ENCODE measurements around the gene CST8.

CST8 gene

DNA sequence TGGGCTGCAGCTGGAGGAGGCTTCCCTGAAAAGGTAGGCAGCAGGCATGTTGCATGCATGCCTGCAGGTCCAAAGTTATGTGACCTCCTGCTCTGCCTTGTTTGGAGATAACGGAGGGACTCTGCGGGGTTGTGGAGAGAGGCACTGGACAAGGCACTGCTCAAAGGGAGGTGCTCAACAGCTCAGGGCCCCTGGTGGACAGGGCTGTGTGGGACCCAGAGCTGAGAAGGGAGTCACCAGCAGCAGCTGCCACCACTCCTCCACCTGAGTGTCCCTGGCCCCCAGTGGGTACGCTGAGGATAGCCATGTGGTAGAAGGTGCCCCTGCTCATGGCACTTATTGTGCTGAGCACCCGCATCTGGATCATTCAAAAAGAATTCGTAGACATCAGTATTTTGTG, 15.5 kb upstream of the CST8 start:
- no peak for DNase-seq

DNA sequence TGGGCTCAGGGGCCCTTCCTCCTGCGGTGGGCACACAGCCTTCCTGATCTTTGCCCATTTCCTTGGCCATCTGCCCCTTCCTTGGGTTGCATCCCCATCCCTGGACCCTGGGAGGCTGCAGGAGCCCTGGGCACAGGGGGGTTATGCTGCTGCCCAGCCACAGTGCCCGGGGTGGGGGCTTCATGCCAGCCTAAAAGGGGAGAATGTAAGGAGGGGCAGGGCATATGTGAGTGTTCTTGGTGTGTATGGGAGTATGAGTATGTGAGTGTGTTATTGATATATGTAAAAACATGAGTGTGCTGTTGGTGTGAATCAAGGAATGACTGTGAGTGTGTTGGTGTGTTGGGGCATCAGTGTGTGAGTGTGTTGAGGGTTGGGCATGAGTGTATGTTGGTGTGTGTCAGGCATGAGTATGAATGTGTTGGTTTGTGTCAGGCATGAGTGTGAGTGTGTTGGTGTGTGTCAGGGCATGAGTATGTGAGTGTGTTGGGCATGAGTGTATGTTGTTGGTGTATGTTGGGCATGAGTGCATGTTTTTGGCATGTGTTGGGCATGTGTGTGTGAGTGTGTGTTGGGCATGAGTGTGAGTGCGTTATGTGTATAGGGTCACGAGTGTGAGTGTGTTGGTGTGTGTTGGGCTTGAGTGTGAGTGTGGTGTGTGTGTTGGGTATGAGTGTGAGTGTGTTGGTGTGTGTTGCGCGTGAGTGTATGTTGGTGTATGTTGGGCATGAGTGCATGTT, 14.7 kb upstream of the CST8 start:
- DNase-seq, result no peak

DNA sequence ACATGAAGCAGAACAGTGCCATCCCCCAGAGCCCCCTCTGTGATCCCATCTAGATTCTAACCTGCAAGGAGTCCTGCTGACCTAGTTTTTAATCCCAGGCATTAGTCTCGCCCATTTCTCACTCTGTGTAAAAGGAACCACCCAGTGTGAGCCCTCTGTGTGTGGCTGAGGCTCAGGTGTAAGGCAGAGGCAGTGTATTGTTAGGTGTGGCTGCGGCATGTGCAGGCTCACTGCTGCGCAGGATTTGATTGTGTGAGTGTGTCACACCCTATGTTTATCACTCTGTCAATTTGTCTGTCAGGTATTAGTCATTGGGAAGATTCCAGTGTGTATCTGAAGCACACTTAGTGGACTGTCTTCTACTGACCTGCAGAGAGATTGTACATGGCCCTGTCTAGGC, 13.7 kb upstream of the CST8 start:
- DNase-seq, result no peak

DNA sequence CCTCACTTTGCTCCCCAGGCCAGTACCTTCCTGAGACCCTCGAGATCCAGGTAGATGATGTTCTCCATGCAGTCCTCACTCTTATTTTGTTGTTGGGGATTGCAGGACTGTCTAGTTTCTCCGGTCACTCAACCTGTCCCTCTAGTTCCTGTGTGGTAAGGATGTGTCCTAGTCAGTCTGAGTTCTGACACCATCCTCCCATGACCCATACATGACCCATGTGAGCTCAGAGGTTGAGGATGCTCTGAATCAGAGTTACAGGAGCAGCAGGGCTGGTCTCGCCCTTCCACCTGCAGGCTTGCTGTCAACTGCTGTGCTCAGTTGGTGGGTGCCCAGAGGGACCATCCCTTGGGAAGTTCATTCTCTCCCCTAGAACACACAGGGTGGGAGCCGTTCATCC, 11.9 kb upstream of the CST8 start:
- DNase-seq, result no peak

DNA sequence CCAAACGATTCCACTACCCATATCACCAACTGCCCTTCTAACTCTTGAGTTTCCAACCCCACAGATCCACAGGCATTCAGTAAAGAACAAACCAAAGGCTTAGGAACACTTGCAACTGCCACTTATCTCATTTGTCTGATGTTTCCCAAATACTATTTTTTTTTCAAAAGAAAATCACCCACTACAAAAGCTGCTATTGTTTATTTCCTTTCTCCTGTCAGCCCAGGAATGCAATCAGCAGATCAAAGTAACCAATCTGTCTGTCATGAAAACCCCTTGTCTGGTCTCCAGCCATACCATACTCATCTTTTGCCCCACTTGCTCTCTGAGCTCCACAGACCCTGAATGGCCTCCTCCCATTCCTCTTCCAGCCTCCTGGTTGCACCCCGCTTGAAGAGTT, 8.8 kb upstream of the CST8 start:
- no peak for DNase-seq

DNA sequence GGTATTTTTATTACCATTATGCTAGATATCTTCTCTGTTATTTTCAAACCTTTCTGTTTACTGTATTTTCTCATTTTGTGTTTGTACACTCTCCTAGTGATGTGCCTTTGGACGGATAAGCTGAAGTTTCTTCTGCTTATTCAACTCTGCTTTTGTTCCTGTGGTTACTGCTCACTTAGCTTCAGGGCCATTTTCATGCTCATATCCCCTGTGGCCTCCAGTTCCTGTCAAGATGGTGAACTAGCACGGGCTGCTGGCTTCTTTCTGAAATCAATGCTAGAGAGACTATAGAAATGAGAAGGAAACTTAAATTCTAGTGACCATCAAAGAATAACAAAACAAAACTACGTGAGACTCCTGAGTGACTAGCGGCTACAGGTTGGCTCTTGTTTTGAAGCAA, 6.8 kb upstream of the CST8 start:
- no peak for DNase-seq

DNA sequence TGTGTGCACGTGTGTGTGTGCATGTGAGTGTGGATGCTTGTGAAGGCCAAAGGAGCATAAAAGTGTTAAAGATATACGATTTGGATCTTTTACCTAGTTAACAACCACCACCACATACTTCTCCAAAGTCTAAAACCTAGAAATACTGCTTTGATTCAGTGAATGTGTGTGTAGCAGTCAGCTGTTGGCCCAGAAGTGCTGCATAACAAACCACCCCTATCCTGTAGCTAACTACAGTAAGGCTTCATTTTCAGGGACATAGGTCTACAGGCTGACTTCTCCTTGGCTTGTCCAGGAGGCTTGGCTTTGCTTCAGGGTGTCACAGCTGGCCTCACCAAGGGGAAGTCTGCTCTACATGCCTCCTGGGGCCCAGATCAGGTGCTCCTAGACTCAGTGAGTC, 2.4 kb upstream of the CST8 start:
- no peak for DNase-seq

DNA sequence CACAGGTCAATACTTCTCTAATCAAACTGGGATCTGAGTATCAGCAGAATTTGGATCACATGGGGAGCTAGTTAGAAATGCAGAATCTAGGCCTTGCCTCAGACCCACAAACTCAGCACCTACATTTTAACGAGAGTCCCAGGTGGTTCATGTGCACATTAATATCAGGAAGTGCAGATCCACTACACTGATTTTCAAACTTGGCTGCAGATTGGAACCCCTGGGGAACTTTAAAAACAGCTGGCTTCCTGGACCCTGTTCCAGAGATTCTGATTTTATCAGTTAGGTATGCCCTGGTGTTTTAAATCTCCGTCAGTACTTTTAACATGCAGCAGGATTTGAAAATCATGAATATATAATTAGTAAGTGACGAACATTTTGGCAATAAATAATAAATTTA, 1.9 kb upstream of the CST8 start:
- no peak for DNase-seq

DNA sequence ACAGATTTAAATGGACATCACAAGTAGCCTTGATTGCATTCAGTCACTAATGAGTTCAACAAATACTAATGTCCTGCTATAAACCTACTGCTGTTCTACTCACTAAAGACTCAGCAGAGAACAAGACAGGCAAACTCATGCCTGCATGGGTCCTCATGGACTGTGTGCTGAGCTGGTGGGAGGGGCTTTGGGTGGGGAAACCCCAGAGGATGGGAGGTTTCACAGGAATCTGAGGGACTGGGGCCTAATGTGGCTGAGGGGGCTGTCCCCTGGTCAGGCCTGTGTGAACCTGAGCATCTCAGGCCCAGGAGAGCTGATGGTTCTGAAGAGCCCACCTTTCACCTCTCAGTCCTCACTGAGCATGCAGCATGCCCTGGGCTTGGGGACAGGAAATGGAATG, 1.4 kb downstream of the CST8 start:
- no peak for DNase-seq

DNA sequence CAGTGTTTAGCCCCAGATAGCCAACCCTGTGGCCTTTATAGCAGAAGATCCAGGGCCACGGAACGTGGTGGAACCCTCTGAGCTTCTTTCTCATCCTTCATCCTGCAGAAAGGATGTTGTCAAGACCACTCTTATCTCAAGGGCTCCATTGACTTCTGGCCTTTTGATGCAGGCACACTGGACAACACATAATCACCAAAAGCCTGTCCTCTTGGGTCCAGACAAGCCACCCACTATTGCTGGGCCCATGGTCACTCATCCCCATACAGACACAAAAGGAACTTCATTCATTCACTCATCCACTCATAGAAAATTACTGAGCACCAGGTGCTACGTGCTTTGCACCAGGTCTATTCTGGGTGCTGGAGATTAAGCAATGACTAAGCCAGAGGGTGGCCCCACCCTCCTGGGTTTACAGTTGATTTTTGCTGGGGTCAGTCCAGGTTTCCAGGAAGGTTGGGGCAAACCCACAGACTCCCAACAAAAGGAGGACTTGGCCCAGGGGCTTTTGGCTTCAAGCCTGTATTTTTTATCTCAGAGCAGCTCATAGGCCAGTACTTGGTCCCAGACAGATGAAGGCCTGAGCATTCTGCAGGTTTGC, 2.4 kb downstream of the CST8 start:
- no peak for DNase-seq

DNA sequence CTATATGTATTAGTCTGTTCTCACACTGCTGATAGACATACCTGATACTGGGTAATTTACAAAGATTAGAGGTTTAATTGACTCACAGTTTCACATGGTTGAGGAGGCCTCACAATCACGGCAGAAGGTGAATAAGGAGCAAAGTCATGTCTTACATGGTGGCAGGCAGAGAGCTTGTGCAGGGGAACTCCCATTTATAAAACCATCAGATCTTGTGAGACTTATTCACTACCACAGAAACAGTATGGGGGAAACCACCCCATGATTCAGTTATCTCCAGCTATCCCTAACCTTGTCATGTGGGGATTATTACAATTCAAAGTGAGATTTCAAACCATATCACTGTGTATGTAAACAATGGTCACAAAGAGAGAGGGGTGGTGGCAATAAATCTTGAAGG, 6.6 kb downstream of the CST8 start:
- no peak for DNase-seq

DNA sequence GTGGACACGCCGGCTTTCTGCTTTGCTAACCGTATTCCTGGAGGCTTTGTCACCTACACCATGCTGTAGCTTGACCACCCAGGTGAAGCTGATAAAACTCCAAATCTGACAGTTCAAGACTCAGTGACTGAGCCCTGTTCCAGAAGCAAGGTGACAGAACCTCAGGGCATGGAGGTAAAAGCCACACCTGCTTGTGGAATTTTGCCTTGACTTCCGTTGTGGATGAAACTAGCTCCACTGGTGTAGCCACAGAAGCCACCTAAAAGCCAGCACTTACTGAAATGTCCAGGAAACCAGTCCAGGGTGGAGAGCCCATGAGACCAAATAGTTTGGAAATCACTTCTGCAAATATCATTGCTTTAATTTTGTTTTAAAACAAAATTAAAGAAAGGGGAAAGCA, 11.0 kb downstream of the CST8 start:
- no peak for DNase-seq

DNA sequence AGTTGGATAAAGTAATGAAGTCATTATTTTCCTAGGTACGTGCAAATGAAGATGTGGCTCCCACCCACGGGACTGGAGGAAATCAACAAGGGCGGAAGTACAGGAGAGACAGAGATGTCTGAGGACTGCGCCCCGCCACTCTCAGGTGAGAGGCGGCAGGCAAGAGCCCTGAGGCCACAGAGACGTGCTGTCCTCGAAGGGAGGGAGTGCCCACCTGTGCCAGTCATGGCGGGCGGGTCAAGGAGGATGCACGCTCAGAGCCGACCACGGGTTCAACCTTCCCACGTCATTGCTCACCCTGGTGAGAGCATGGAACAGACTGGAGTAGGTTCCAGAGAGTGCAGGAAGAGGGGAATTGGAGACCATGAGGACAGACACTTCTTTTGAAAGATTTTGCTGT, 12.7 kb downstream of the CST8 start:
- DNase-seq, result no peak

DNA sequence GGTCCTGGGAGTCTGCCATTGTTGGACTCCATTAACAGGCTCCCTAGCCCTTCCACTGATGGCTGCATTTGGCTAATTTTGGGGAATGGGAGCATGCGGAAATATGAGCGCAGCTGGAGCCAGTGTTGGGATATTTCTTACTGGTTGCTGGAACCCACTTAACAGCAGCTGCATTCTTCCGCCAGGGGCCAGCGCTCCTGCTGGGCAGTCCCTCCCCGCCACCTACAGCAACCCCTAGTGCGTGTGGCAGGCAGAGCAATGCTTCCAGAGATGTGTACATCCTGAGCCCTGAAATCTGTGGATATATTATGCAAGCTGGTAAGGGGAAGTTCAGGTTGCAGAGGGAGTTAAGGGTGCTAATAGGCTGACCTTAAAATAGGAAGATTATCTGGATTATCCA, 16.4 kb downstream of the CST8 start:
- no peak for DNase-seq

DNA sequence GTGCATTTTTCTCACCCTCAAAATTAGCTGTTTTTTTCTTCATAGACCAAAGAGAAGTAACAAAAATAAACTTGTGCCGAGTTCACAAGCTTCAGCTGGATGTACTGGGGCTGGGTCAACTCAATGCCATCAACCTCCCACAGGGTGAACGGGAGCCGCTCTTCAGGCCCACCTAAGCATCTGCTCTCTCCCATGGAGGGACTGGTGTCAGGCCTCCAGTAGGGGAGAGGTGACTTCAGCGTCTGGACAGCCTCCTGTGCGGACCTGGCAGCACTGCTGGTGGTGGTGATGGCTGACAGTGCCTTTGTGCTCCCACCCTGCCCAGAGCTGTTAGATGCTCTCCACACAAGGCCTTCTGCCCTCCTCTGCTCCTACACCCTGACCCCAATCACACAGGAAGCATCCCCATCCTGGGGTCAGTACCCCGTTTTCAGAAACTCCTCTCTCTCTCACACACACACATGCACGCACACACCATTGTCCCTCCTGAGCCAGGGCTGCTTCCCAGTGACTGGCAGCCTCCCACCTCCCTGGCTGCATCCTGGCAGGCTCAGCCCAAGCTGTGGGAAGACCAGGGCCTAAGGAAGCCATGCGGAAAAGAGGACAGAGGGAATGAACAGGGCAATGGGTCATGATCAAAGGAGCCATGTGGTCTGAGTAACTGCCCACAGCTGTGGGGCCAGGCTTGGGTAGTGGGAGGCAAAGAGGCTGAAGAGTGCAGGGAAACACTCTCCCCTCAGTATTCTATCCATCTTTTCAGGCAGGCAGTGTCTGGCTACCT, 17.7 kb downstream of the CST8 start:
- DNase-seq, result no peak

DNA sequence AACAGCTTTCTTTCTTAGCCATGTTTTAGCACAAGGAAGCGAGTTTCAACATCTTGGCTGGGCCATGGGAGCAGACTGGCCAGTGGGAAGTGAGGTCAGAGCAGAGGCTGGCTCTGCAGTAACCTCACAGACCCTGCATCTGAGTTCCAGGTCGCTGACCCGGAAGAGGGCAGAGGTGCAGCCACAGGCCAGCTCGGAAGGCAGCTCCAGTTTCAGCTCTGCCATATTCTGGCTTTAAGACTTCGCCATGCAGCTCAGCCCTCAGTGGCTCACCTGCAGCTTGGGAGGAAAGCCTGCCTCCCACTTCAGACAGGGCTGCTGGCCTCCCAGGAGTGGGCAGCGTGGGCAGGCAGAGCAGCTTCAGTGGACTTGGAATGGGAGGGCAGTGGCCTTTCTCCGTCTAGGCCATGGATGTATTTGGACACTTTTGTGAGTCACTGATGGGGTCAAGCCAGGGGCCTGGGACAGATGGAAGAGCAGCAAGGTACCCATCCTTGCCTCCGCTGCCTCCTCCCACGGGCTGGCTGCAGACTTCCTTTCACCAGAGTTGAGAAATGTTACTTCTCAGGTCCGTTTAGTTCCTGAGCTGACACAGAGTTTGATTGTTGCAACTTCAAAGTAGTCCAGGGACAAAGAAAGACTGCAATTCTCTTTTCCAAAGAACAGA, 18.5 kb downstream of the CST8 start:
- DNase-seq, result no peak

DNA sequence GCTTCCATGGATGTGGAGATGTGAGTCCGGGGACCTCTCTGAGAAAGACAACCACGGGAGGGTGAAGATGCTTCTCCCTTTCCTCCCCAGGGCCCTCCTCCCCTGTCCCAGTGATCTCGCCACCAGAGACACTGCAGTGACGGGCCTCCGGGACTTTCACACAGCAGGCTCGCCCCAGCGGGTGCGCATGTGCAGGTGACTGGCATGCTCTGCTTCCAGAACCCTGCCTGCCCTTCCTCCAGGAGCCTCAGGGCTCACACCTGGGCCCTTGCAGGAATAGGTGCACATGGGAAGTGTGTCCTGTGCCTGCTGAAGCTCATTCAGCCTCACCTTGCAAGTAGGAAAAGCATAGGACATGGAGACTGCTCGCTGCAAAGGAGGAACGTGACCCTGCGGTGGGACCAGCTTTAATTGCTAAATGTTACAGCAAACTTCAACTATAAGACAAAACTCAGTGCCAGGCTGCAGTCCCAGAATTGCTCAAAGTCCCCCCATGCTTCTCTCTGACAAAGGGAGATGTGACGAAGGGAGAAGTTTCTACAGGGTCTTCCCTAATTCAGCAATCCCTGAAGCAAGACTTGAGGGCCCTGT, 19.2 kb downstream of the CST8 start:
- DNase-seq, result no peak

DNA sequence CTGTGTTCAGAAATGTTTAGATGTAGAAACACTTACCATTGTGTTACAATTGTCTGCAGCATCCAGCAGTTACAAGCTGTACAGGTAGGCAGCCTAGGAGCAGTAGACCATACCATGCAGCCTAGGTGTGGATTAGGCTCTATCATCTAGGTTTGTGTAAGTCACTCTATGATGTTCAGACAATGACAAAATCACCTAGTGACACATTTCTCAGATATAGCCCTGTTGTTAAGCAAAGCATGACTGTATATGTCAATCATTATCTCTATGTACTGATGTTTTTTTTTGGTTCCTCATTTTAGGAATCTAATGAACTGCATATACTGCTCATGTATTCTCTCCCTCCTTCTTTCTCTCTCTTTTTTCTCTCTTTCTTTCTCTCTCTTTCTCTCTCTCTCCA, 22.2 kb downstream of the CST8 start:
- DNase-seq, result no peak

DNA sequence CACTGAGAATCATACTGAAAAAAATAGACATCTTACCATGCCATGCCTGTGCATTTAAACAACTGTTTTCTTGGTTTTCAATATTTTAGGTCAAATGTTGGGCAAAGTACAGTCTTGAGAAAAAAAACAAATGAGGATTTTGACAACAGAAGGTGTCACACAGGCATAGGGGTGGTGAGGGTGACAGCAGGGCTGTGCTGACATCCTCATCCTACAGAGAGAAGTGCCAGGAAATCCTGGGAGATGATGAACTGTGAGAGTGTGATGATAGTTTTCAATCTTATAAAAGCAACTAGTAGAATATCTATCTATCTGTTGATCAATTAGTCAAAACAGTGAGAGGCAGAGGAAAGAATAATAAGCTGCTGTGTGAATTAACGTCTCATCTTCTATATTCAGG, 23.9 kb downstream of the CST8 start:
- DNase-seq, result no peak

DNA sequence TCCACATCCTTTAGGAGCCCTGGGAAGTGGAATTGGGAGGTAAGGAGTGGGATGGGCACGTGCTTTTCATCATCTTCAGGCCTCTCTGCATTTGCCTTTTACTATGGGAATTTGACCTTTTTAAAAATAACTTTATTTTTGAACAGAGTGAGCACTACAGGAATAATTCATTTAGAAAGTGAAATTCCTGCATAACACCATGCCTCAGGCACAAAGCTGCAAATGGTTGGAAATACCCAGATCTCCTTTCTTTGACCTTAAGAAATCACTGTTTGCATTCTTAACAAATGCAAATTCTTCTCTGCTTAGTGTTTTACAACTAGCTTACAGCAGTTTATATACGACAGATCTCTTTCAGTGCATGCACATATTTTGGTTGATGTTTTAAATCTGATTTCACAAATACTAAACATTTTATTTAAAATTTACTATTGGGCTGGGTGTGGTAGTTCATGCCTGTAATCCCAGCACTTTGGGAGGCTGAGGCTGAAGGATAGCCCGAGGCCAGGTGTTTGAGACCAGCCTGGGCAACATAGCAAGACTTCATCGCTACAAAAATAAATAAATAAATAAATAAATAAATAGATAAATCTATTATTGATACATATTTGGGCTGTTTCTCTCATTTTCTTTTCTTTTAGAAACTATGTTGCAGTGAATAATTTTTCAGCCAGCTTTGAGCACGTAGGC, 24.5 kb downstream of the CST8 start:
- no peak for DNase-seq

DNA sequence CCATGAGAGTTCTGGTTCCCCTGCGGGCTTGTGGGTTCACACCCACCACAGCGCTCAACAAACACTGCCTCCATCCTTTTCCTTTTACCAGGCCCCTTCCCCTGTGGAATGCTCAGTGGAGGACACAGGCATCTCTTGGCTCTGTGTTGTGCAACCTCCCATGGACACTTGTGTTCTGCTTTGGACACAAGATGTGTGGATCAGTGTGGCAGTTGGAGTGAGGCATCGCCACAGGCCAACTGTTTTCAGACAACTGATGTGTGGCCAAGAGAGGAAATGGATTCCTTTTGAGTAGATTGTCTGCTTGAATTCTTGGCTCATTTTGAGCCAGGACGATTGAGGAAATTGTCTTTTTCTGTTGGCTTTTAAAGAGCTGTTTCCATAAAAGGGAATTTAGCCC, 26.8 kb downstream of the CST8 start:
- no peak for DNase-seq

All from amygdala (tissue), 56 donors.